SK-N-MC (cell line): ENCODE measurements around the gene SLC22A16.

Experiments
- EZH2 ChIP-seq: fragments of 200-600 bp; sonication (generic); IDR thresholded peaks from one replicate; pipeline ENCODE4 v1.6.1; 2017; ENCODE audit warnings: antibody characterized with exemption
- FOXP2 ChIP-seq: optimal IDR thresholded peaks from 2 replicates; pipeline ENCODE3; 2011; ENCODE audit warnings: mild to moderate bottlenecking, moderate library complexity; ENCODE audit not compliant: insufficient read depth; ENCODE audit errors: extremely low read length, control extremely low read depth
- POLR2AphosphoS5 ChIP-seq: IDR thresholded peaks from 2 replicates; pipeline ENCODE4 v1.6.1; 2012; ENCODE audit warnings: mild to moderate bottlenecking, low read depth, low read length, borderline replicate concordance

- TF ChIP-seq EZH2 (no peak), POLR2AphosphoS5 (no peak), FOXP2 (no peak)
These were observed 14.9 kb upstream of the SLC22A16 start for GRCh38 chr6:110491299-110491643.
